ENCODE measurements around the gene HEATR5A. TPM values are rescaled to one million over a fixed set of nuclear protein-coding genes. Genes with fewer than 3 reads are reported as not detected.

HEATR5A gene
- polyA plus RNA-seq, 3 donors = 13.1 to 21.0 (median 16.8) TPM

DNA sequence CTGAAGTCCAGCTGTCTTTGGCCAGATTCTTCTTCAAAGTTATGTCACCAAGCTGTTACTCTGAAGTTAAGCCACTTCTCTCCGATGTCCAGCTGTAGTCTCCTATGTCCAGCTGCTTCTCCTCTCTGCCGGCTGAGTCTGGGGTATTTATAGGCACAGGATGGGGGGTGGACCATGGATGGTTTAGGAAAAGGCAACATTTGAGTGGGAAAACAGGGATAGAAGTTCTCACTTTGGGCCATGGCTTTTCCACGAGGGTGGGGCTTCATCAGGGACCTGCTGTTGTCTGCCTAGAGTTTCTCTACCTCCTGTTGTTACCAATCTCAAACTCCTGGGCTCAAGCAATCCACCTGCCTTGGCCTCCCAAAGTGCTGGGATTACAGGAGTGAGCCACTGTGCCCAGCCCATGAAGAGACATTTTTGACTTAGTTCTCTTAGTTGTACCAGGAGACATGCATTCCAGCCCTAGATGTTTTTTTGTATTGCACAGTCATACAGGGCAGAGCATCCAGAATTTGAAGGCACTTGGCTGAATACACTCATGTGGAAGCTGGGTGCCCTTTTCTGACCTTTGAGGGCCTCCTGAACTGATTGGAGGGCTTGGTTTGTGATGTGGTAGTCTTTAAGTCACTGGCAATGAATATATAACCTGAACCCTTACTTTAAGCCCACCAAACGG is 132.9 kb downstream of the HEATR5A start:
- Histone ChIP-seq H3K36me3 (replicated peaks in 1 of 2; ENCODE audit: control insufficient read depth in 1 of 2, insufficient read depth in 2 of 2, low read length in 2 of 2) (peaks cover 0 to 4% of the 10 kb centered on the region in 2 donors), H3K9ac (ENCODE audit: insufficient read depth, low read length, poor library complexity, severe bottlenecking) (no peak overlapping the region), H3K79me2 (ENCODE audit: insufficient read depth, low read length) (no peaks in the 10 kb centered on the region), H3K27ac (ENCODE audit: low read depth in 1 of 2, low read length in 2 of 2) (no peak overlapping the region), H2AFZ (ENCODE audit: insufficient read depth, low read depth, low read length, poor library complexity, severe bottlenecking) (no peak overlapping the region), H3K4me1 (ENCODE audit: control insufficient read depth in 1 of 2, insufficient read depth in 2 of 2, low read length in 2 of 2) (peaks cover 24 to 30% of the 10 kb centered on the region in 2 donors), H4K20me1 (ENCODE audit: insufficient read depth, low read length) (no peaks in the 10 kb centered on the region), H3K4me2 (replicated peaks; ENCODE audit: extremely low read depth, low read length, poor library complexity, severe bottlenecking) (no peak overlapping the region), H3K27me3 (ENCODE audit: control insufficient read depth in 2 of 2, insufficient read depth in 2 of 2, low read length in 2 of 2) (no peaks in the 10 kb centered on the region), H3K4me3 (replicated peaks in 1 of 3; ENCODE audit: low read depth in 2 of 3, low read length in 3 of 3) (no peak overlapping the region), H3K9me3 (replicated peaks in 1 of 2; ENCODE audit: control insufficient read depth in 1 of 2, insufficient read depth in 1 of 2, low read length in 2 of 2) (peaks cover 0 to 11% of the 10 kb centered on the region in 2 donors)
- Mint-ChIP-seq H3K27me3 (ENCODE audit: low read depth in 3 of 3) (no peaks in the 10 kb centered on the region), H3K9me3 (peaks cover 0 to 11% (median 8%) of the 10 kb centered on the region in 7 donors), H3K27ac (peak overlapping the region in 2 of 7 donors; percentile 23 to 43), H3K4me1 (peaks cover 19% of the 10 kb centered on the region), H3K36me3 (peaks cover 2 to 18% of the 10 kb centered on the region in 2 donors), H3K4me3 (no peak overlapping the region)
- WGBS (ENCODE audit: insufficient coverage) = 80% methylated on average over 1 of the region's 4 CpGs
- DNase-seq = no peak
- intact Hi-C loops (cut with micrococcal nuclease) = loop anchor here in 1 of 2 donors (10.0 kb wide), 1 partner anchor 93 kb away; no protein-coding TSS in a partner anchor
- TF ChIP-seq CTCF (IDR thresholded peaks at IDR 0.05) = no peak

DNA sequence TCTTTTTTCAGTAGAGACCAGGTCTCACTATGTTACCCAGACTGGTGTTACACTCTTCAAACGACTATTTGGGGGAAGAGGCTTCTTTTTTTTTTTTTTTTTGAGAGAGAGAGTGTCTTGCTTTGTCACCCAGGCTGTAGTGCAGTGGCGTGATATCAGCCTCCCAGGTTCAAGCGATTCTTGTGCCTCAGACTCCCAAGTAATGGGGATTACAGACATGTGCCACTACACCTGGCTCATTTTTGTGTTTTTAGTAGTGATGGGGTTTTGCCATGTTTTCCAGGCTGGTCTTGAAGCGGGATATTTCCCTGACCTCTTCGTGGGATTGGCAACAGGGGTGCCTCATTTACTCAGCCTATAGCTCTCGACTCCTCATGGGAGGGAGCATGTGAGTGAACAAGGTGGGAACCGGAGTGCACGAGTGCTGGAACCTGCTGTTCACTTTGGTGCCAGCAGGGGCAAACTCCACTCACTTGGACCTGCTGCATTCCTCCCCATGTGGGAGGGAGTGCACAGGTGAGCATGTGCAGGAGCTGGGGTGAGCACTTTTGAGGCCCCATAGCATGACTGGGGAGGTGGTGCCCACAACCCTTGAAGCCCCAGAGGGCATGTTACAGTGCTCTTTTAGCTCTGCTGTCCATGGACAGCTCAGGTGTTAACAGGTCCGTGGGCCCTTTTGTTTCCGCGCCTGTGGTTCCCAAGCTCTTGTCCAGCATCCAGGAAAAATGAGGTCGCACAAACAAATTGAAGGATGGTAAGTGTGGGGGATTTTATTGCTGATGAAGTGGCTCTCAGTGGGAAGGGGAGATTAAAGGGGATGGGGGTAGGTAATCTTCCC is 133.7 kb downstream of the HEATR5A start:
- 100% methylated on average over 2 of the region's 12 CpGs for WGBS (ENCODE audit: insufficient coverage)
- H3K4me1 Mint-ChIP-seq = peaks cover 19% of the 10 kb centered on the region

More for the DNA sequence above, 133.7 kb downstream of the HEATR5A start:
- peaks cover 0 to 11% of the 10 kb centered on the region in 2 donors for H3K9me3 ChIP-seq (replicated peaks in 1 of 2; ENCODE audit: control insufficient read depth in 1 of 2, insufficient read depth in 1 of 2, low read length in 2 of 2)
- no peak overlapping the region for H3K9ac ChIP-seq (ENCODE audit: insufficient read depth, low read length, poor library complexity, severe bottlenecking)
- H3K4me1 ChIP-seq (ENCODE audit: control insufficient read depth in 1 of 2, insufficient read depth in 2 of 2, low read length in 2 of 2) = peaks cover 24 to 30% of the 10 kb centered on the region in 2 donors
- H3K79me2 ChIP-seq (ENCODE audit: insufficient read depth, low read length) = no peaks in the 10 kb centered on the region
- Mint-ChIP-seq H3K27ac (no peak overlapping the region), H3K9me3 (peaks cover 0 to 11% (median 8%) of the 10 kb centered on the region in 7 donors), H3K4me3 (no peak overlapping the region), H3K27me3 (ENCODE audit: low read depth in 3 of 3) (no peaks in the 10 kb centered on the region), H3K36me3 (peaks cover 2 to 18% of the 10 kb centered on the region in 2 donors)
- no peak for DNase-seq
- no peak overlapping the region for H3K4me2 ChIP-seq (replicated peaks; ENCODE audit: extremely low read depth, low read length, poor library complexity, severe bottlenecking)
- no peak overlapping the region for H3K27ac ChIP-seq (ENCODE audit: low read depth in 1 of 2, low read length in 2 of 2)
- H4K20me1 ChIP-seq (ENCODE audit: insufficient read depth, low read length) = no peaks in the 10 kb centered on the region
- no peak overlapping the region for H3K4me3 ChIP-seq (replicated peaks in 1 of 3; ENCODE audit: low read depth in 2 of 3, low read length in 3 of 3)
- no peaks in the 10 kb centered on the region for H3K36me3 ChIP-seq (replicated peaks in 1 of 2; ENCODE audit: control insufficient read depth in 1 of 2, insufficient read depth in 2 of 2, low read length in 2 of 2)
- TF ChIP-seq CTCF (IDR thresholded peaks at IDR 0.05) = peak; percentile 64
- intact Hi-C loops (cut with micrococcal nuclease) = loop anchor here in 1 of 2 donors (10.0 kb wide), 1 partner anchor 92 kb away; no protein-coding TSS in a partner anchor
- H3K27me3 ChIP-seq (ENCODE audit: control insufficient read depth in 2 of 2, insufficient read depth in 2 of 2, low read length in 2 of 2) = no peaks in the 10 kb centered on the region
- H2AFZ ChIP-seq (ENCODE audit: insufficient read depth, low read depth, low read length, poor library complexity, severe bottlenecking) = no peak overlapping the region

Measured in CD14-positive monocyte (primary cell).